Measurements from ENCODE around the gene ZBTB1. TPM values are rescaled to one million over a fixed set of nuclear protein-coding genes. Genes with fewer than 3 reads are reported as not detected.

ZBTB1 gene
- total and polyA plus RNA-seq, 9 of the 15 experiments (the other 6 are each of a cell fraction or from before 2014, with no cell fraction given): 2.3 to 16.5 (median 9.0) TPM

DNA sequence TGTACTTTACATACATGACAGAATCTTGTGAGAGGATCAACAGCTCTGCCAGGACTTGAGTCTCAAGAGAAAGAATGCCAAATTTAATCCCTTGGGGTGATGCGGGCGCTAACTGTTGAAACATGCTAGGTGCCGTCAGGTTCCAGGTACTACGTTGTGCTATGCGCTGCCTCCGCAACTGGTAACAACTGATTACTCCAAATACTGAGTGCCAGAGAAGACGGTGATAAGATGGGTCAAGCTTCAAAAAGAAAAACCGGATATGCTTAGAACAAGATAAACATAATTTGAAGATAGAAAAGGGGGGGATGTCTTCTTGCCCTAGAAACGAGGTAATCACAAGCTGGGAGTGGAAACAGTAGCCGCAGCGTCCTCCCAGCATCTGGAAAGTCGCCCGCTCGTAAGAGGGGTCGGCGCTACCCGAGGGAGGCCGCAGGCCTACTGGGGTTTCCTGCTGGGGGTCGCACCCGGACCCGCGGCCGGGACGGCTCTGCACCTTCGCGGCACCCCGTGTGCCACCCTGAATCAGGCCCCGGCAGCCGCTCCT is 1.6 kb upstream of the ZBTB1 start (continued):
- TF ChIP-seq, protein P1, sequence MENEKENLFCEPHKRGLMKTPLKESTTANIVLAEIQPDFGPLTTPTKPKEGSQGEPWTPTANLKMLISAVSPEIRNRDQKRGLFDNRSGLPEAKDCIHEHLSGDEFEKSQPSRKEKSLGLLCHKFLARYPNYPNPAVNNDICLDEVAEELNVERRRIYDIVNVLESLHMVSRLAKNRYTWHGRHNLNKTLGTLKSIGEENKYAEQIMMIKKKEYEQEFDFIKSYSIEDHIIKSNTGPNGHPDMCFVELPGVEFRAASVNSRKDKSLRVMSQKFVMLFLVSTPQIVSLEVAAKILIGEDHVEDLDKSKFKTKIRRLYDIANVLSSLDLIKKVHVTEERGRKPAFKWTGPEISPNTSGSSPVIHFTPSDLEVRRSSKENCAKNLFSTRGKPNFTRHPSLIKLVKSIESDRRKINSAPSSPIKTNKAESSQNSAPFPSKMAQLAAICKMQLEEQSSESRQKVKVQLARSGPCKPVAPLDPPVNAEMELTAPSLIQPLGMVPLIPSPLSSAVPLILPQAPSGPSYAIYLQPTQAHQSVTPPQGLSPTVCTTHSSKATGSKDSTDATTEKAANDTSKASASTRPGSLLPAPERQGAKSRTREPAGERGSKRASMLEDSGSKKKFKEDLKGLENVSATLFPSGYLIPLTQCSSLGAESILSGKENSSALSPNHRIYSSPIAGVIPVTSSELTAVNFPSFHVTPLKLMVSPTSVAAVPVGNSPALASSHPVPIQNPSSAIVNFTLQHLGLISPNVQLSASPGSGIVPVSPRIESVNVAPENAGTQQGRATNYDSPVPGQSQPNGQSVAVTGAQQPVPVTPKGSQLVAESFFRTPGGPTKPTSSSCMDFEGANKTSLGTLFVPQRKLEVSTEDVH (IDR thresholded peaks at IDR 0.05; ENCODE audit: low read depth, partially characterized antibody): no peak
- no peak for TF ChIP-seq ZNF316 (IDR thresholded peaks at IDR 0.05)
- no peak for TF ChIP-seq MCM3 (IDR thresholded peaks at IDR 0.05)
- TF ChIP-seq, protein P2, sequence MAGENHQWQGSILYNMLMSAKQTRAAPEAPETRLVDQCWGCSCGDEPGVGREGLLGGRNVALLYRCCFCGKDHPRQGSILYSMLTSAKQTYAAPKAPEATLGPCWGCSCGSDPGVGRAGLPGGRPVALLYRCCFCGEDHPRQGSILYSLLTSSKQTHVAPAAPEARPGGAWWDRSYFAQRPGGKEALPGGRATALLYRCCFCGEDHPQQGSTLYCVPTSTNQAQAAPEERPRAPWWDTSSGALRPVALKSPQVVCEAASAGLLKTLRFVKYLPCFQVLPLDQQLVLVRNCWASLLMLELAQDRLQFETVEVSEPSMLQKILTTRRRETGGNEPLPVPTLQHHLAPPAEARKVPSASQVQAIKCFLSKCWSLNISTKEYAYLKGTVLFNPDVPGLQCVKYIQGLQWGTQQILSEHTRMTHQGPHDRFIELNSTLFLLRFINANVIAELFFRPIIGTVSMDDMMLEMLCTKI (IDR thresholded peaks at IDR 0.05; ENCODE audit: partially characterized antibody): no peak
- TF ChIP-seq, protein P3, sequence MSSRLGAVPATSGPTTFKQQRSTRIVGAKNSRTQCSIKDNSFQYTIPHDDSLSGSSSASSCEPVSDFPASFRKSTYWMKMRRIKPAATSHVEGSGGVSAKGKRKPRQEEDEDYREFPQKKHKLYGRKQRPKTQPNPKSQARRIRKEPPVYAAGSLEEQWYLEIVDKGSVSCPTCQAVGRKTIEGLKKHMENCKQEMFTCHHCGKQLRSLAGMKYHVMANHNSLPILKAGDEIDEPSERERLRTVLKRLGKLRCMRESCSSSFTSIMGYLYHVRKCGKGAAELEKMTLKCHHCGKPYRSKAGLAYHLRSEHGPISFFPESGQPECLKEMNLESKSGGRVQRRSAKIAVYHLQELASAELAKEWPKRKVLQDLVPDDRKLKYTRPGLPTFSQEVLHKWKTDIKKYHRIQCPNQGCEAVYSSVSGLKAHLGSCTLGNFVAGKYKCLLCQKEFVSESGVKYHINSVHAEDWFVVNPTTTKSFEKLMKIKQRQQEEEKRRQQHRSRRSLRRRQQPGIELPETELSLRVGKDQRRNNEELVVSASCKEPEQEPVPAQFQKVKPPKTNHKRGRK (tag; IDR thresholded peaks at IDR 0.05): no peak
- TF ChIP-seq, protein P4, sequence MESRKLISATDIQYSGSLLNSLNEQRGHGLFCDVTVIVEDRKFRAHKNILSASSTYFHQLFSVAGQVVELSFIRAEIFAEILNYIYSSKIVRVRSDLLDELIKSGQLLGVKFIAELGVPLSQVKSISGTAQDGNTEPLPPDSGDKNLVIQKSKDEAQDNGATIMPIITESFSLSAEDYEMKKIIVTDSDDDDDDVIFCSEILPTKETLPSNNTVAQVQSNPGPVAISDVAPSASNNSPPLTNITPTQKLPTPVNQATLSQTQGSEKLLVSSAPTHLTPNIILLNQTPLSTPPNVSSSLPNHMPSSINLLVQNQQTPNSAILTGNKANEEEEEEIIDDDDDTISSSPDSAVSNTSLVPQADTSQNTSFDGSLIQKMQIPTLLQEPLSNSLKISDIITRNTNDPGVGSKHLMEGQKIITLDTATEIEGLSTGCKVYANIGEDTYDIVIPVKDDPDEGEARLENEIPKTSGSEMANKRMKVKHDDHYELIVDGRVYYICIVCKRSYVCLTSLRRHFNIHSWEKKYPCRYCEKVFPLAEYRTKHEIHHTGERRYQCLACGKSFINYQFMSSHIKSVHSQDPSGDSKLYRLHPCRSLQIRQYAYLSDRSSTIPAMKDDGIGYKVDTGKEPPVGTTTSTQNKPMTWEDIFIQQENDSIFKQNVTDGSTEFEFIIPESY (CRISPR knock-in tag; IDR thresholded peaks at IDR 0.05): no peak
- no peak for TF ChIP-seq CREBBP (IDR thresholded peaks at IDR 0.05; ENCODE audit: low read depth, low read length)
- TF ChIP-seq, protein P5, sequence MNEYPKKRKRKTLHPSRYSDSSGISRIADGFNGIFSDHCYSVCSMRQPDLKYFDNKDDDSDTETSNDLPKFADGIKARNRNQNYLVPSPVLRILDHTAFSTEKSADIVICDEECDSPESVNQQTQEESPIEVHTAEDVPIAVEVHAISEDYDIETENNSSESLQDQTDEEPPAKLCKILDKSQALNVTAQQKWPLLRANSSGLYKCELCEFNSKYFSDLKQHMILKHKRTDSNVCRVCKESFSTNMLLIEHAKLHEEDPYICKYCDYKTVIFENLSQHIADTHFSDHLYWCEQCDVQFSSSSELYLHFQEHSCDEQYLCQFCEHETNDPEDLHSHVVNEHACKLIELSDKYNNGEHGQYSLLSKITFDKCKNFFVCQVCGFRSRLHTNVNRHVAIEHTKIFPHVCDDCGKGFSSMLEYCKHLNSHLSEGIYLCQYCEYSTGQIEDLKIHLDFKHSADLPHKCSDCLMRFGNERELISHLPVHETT (CRISPR knock-in tag; conservative IDR thresholded peaks at IDR 0.05 in 1 of 2, IDR thresholded peaks at IDR 0.05 in 1 of 2): 0 out of 4 replicates have a peak, but pooled peaks of 1 of the 2 experiments have one; percentile 9
- TF ChIP-seq SIRT6 (IDR thresholded peaks at IDR 0.05; ENCODE audit: low read depth, low read length): no peak
- no peak for TF ChIP-seq HSF4 (CRISPR knock-in tag; IDR thresholded peaks at IDR 0.05; ENCODE audit: borderline replicate concordance)
- no peak for TF ChIP-seq ZNF133 (CRISPR knock-in tag; IDR thresholded peaks at IDR 0.05)
- TF ChIP-seq, protein P6, sequence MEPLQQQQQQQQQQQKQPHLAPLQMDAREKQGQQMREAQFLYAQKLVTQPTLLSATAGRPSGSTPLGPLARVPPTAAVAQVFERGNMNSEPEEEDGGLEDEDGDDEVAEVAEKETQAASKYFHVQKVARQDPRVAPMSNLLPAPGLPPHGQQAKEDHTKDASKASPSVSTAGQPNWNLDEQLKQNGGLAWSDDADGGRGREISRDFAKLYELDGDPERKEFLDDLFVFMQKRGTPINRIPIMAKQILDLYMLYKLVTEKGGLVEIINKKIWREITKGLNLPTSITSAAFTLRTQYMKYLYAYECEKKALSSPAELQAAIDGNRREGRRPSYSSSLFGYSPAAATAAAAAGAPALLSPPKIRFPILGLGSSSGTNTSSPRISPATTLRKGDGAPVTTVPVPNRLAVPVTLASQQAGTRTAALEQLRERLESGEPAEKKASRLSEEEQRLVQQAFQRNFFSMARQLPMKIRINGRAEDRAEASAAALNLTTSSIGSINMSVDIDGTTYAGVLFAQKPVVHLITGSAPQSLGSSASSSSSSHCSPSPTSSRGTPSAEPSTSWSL (CRISPR knock-in tag; IDR thresholded peaks at IDR 0.05; ENCODE audit: borderline replicate concordance): no peak
- 0 out of 2 replicates have a peak, but pooled peaks have one; percentile 19 for TF ChIP-seq DPF2 (IDR thresholded peaks at IDR 0.05)
- TF ChIP-seq PHF20 (IDR thresholded peaks at IDR 0.05; ENCODE audit: partially characterized antibody): no peak
- TF ChIP-seq ZNF408 (CRISPR knock-in tag; IDR thresholded peaks at IDR 0.05; ENCODE audit: low read depth): no peak
- TF ChIP-seq ZNF695 (CRISPR knock-in tag; IDR thresholded peaks at IDR 0.05): no peak
- peak; percentile 5; the same call in 1 of the 2 replicates for TF ChIP-seq NFIC (IDR thresholded peaks at IDR 0.05)
- TF ChIP-seq NR3C1 (CRISPR knock-in tag; IDR thresholded peaks at IDR 0.05): no peak
